KMS-11 (cell line): ENCODE results near the gene SLC35B3.
"Not testable (repeated sequence)": the region's sequence is repeated elsewhere in the genome, so short reads cannot be mapped to it uniquely, and the experiment has no call there.

Experiments used
- H2AFZ ChIP-seq: fragments of 200-600 bp; sonication (generic); 2 replicates; pipeline ENCODE4 v1.6.1; 2016; ENCODE audit warnings: antibody characterized with exemption, mixed run types, low read depth
- H3K27ac ChIP-seq: fragments of 200-600 bp; sonication (generic); 2 replicates; pipeline ENCODE4 v1.6.1; 2016; ENCODE audit warnings: mild to moderate bottlenecking, mixed run types
- H3K27me3 ChIP-seq: fragments of 200-600 bp; sonication (generic); 2 replicates; pipeline ENCODE4 v1.6.1; 2017; ENCODE audit warnings: mild to moderate bottlenecking, low read depth, mixed run types, moderate library complexity; ENCODE audit not compliant: insufficient read depth
- H3K36me3 ChIP-seq: fragments of 200-600 bp; sonication (generic); 2 replicates; pipeline ENCODE4 v1.6.1; 2017; ENCODE audit warnings: mild to moderate bottlenecking, mixed run types; ENCODE audit not compliant: insufficient read depth
- H3K4me1 ChIP-seq: fragments of 200-600 bp; sonication (generic); 2 replicates; pipeline ENCODE4 v1.6.1; 2016; ENCODE audit warnings: mild to moderate bottlenecking, low read depth, mixed run types; ENCODE audit not compliant: poor library complexity, severe bottlenecking
- H3K4me2 ChIP-seq: fragments of 200-600 bp; sonication (generic); 2 replicates; pipeline ENCODE4 v1.7.0; 2016; ENCODE audit warnings: mild to moderate bottlenecking, mixed run types
- H3K4me3 ChIP-seq: fragments of 200-600 bp; sonication (generic); IDR thresholded peaks from 2 replicates; pipeline ENCODE4 v1.6.1; 2017; ENCODE audit warnings: low read depth, low read length, mixed read lengths; ENCODE audit not compliant: insufficient read depth
- H3K79me2 ChIP-seq: fragments of 200-600 bp; sonication (generic); 2 replicates; pipeline ENCODE4 v1.6.1; 2016; ENCODE audit warnings: low read depth, mixed run types; ENCODE audit not compliant: insufficient read depth
- H3K9ac ChIP-seq: fragments of 200-600 bp; sonication (generic); 2 replicates; pipeline ENCODE4 v1.6.1; 2016; ENCODE audit warnings: mild to moderate bottlenecking, mixed run types
- H4K20me1 ChIP-seq: fragments of 200-600 bp; sonication (generic); 2 replicates; pipeline ENCODE4 v1.6.1; 2016; ENCODE audit warnings: mild to moderate bottlenecking, mixed run types; ENCODE audit not compliant: insufficient read depth
- CTCF ChIP-seq: fragments of 200-600 bp; sonication (generic); conservative IDR thresholded peaks from 2 replicates; pipeline ENCODE4 v1.6.1; 2017; ENCODE audit warnings: low read depth, mild to moderate bottlenecking, antibody characterized with exemption, low read length, moderate library complexity, mixed read lengths

Gene SLC35B3

GRCh38 chr6:8415280-8415679 lies 20.1 kb downstream of the SLC35B3 start:
- no peak overlapping the region for H3K27ac ChIP-seq
- H3K27me3 ChIP-seq, result no peaks in the 10 kb centered on the region
- no peaks in the 10 kb centered on the region for H4K20me1 ChIP-seq
- H3K4me1 ChIP-seq, result no peaks in the 10 kb centered on the region
- no peaks in the 10 kb centered on the region; the same call in 1 of the 2 replicates for H3K36me3 ChIP-seq
- TF ChIP-seq CTCF, result no peak
- no peaks in the 10 kb centered on the region for H3K79me2 ChIP-seq
- no peak overlapping the region for H2AFZ ChIP-seq
- no peak overlapping the region for H3K4me2 ChIP-seq
- H3K9ac ChIP-seq, result no peak overlapping the region
- H3K4me3 ChIP-seq, result no peak overlapping the region

- Histone ChIP-seq H3K36me3 (no peaks in the 10 kb centered on the region; the same call in 1 of the 2 replicates), H3K4me1 (no peaks in the 10 kb centered on the region), H2AFZ (no peak overlapping the region), H4K20me1 (no peaks in the 10 kb centered on the region), H3K9ac (no peak overlapping the region), H3K79me2 (no peaks in the 10 kb centered on the region), H3K4me3 (no peak overlapping the region), H3K27me3 (no peaks in the 10 kb centered on the region), H3K4me2 (no peak overlapping the region), H3K27ac (no peak overlapping the region)
- TF ChIP-seq CTCF, result no peak
Observed at GRCh38 chr6:8414844-8415243, 20.5 kb downstream of the SLC35B3 start.

DNA sequence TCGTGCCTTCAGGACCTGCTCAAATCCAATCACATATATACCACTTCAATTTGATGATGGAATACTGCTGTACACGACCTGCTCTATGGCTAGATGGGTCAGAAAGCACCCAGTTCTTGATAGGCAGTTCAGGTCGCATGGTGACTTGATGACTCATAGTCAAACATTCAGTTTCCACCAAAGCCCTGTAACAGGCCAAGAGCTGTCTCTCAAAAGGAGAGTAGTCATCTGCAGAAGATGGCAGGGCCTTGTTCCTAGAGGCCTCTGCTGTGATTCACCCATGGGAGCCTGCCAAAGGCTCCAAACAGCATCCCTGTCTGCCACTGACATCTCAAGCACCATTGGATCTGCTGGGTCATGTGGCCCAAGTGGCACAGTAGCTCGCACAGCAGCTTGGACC lies 29.4 kb downstream of the SLC35B3 start:
- not testable (repeated sequence) for H3K27me3 ChIP-seq, H4K20me1 ChIP-seq, H3K36me3 ChIP-seq, H3K4me3 ChIP-seq, H3K9ac ChIP-seq, H3K27ac ChIP-seq, H3K4me1 ChIP-seq, H3K79me2 ChIP-seq, H2AFZ ChIP-seq, H3K4me2 ChIP-seq

- no peak for TF ChIP-seq CTCF
- Histone ChIP-seq H3K27ac (no peak overlapping the region), H3K27me3 (no peaks in the 10 kb centered on the region), H3K9ac (no peak overlapping the region), H3K4me1 (no peaks in the 10 kb centered on the region), H3K4me2 (no peak overlapping the region), H3K4me3 (no peak overlapping the region), H3K79me2 (no peaks in the 10 kb centered on the region), H3K36me3 (no peaks in the 10 kb centered on the region), H2AFZ (no peak overlapping the region), H4K20me1 (no peaks in the 10 kb centered on the region)
Observed at GRCh38 chr6:8402546-8402945, 32.8 kb downstream of the SLC35B3 start.

DNA sequence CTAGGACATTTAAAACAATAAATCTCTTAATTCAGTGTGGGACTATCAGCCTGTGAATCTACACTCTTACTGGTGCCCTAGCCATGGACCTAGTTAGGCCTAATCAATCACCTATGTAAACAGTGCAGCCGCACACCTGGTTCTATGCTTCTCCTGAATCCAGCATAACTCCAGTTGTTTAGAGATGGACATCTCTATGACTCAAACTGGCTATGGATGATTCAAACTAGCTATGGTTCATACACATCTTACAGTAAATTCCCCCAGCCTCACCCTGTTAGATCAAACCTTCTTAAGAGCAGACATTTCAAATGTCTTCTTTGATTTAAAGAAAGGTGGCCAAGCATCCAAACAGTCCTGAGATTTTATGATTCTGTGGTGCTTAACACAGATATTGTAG lies 34.7 kb downstream of the SLC35B3 start:
- Histone ChIP-seq H3K27ac (no peak overlapping the region), H3K4me2 (no peak overlapping the region), H3K36me3 (no peaks in the 10 kb centered on the region), H4K20me1 (no peaks in the 10 kb centered on the region), H3K27me3 (no peaks in the 10 kb centered on the region), H2AFZ (no peak overlapping the region), H3K4me1 (no peaks in the 10 kb centered on the region), H3K9ac (no peak overlapping the region), H3K79me2 (no peaks in the 10 kb centered on the region), H3K4me3 (no peak overlapping the region)
- no peak for TF ChIP-seq CTCF
